DMS153 treated with DMSO at 0.1 percent for 48 hours (cell line): ENCODE data around the gene GYG1.
"Not testable (repeated sequence)": the region's sequence is repeated elsewhere in the genome, so short reads cannot be mapped to it uniquely, and the experiment has no call there.

Experiments used
- DNase-seq: peaks from one replicate; lab custom pipeline; 2025; ENCODE audit not compliant: unreplicated experiment; lab: John Stamatoyannopoulos, UW

Gene GYG1

DNA sequence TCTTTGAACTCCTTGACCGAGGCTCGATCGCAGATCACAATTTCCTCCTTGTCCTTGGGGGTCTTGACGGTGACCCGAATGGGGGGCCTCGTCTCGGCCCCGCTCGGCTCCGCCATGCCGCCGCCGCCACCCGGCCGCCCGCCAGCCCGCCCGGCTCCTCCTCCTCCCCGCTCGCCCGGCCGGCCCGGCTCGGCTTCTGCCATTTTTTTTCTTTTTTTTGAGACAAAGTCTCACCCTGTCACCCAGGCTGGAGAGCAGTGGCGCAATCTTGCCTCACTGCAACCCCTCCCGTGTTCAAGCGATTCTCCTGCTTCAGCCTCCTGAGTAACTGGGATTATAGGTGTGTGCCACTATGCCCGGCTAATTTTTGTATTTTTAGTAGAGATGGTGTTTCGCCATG is 3.8 kb upstream of the GYG1 start:
- DNase-seq = not testable (repeated sequence)

DNA sequence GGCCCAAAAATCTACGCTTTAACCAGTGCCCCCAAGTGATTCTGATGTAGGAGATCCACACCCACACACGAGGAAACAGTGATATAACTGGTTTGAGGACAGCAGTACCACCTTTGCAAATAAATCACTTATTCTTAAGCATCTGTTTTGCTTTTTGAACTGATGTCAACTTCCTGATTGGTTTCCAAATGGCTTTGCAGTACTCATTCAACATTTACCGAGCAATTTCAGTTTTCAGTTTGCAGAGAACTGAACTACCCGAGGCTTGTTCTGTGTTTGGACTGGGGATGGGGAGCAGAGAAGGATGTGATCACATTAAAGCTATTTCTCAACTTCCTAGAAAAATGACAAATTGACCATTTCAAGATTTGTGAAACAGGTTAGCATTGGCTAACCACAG is 1.1 kb upstream of the GYG1 start:
- DNase-seq = no peak

DNA sequence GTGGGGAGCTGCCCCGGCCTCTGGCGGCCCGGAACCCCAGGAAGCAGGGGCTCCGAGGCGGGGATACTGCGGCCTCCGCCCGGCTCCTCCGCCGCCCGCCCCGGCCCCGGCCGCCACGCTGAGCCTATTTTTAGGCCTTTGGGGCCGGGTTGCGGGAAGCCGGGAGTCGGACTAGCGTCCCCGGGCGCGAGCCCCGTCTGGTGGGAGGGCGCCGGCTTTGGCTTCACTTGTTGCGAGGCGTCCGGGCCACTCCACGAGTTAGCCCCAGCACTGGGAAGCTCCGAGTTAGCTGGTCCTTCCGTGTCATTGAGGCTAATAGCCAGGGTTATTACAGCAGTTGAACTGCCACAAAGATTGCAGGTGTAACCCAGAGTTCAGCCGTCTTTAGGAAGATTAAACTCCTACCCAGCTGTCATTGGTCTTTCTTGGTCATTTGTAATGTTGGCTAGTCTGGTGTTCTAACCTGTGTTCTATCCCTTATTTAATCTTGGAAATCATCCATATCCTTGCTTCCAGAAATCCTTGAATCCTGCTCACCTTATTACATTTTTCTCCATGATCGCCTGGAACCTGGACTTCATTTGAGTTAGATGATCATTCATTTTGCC is 791 bp downstream of the GYG1 start:
- DNase-seq = no peak

DNA sequence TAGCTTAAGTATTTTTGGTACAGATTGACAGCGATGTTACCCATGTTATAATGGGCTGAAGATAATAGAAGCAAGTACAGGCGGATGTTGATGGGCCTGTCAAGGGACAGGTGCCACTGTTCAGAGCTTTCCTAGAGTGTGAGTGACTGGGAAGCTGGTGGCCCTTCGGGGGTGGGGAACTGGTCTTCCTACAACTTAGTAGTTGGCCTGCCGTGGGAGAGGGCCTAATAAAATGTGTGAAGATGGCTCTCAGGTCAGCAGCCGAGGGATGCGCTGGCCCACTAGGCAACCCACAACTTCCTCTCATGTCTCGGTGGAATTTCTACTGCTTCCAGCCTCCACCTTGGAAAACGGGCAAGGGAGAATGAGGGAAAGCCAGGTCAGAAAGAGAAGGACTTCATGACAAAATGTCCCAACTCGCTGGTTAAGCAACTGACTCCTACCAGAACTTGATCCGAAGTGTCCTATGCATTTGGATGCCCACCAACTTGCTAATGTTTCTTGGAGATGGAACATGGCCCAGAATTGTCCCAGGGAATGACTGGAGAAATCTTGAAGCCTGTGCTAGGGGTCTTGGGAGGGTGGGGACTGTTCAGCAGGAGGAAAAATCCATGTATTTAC is 1.4 kb downstream of the GYG1 start:
- no peak for DNase-seq

DNA sequence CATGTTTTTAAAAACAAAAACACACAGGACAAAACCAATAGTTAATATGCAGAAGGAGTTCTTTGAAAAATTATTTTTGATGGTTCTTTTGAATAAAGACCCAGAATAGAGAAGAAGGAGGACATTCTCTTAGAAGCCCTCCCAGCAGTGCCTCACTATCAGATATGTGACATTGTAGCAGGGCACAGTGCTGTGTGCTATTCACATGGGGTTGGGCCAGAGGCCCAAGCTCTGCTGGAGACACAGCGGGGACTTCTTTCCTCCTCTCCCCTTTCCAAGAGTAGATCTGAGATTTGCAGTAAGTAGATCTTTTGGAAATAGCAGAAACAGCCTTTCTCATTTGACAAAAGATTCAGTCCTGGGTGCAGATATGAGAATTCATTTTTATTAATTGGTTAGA is 6.3 kb downstream of the GYG1 start:
- no peak for DNase-seq

DNA sequence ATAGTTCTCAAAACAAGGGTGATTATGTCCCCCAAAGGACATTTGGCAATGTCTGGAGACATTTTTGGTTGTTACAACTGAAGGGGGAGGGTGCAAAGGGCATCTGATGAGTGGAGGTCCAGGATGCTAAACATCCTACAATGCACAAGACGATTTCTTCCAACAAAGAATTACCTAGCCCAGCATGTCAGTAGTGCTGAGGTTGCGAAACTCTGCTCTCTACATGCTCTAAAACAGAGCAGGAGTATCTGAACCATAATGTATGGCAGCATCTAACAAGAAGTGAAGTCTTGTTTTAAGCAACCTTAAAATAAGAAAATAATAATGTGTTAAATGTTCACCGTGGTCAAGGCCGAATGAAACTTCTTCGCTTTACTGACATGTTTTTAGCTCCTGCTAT is 7.0 kb downstream of the GYG1 start:
- no peak for DNase-seq

DNA sequence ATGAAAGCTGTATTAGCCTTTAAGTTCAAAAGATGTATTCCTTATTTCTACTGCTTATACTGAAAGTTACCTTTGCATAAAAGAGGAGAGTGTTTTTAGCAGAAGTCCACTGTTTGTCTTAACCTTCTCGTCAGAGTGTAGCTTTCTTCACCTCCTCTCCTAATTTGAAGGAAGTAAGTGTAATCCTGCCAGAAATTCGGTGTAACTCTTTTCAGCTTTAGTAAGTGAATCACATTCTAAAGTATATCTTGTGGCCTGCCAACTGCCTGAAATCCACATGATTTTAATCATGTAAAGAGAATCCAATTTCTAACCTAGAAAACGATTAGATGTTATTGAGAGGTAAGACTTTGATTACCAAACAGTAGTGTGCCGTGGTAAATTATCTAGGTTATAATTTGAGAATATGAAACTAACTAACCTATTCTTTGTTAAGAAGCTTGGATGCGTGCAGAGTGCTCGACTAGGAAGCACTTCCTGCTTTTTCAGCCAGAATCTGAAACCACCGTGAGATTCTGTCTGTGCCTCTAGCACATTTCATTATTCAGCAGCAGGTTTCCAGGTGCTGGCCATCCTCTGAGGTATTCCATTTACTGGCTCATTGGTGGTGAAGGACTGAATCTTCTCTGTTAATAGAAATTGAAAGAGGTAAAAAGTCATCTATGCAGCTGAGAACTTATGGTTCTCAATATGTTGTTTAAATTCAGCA is 7.5 kb downstream of the GYG1 start:
- peak; percentile 55 for DNase-seq

DNA sequence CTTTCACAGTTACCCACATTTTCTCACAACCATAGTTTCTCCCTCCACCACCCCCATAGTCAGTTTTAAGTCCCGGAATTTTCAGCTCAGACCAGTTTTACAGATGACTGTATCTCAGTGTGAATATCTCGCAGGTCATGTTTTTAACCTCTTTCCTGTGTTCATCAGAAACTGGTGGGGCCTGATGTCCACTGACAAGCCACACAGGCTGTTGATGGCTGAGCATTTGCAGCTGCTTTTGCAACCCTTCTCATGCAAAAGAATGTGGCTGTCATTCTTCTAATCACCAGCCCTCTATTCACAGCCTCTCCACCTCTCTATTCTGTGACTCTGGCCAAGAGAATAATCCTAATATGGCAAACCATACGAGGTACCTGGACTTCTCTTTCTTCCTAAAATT is 8.5 kb downstream of the GYG1 start:
- DNase-seq = no peak

DNA sequence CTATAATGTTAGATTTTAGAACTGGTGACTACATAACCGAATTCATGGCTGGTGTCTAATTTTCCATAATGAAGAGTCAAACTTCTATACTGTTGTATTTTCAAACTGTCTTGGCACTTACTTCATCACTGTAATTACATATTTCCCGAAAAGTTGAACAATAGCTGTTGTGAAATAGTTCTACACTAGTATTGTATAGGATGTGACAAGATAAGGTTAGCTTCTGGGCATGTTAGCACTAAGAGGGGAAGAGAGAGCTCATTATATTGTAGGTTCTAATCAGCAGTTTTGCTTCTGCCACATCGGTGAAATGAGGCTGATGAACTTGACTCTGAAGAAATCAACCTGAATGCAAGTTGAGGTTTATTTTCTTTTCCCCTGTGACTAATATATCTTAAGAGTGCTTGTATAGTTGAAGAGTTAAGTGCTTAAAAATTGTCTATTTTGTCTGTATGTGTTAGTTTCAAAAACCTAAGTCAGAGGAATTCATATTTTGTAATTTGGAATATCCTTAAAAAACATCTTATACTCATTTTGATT is 8.9 kb downstream of the GYG1 start:
- no peak for DNase-seq

DNA sequence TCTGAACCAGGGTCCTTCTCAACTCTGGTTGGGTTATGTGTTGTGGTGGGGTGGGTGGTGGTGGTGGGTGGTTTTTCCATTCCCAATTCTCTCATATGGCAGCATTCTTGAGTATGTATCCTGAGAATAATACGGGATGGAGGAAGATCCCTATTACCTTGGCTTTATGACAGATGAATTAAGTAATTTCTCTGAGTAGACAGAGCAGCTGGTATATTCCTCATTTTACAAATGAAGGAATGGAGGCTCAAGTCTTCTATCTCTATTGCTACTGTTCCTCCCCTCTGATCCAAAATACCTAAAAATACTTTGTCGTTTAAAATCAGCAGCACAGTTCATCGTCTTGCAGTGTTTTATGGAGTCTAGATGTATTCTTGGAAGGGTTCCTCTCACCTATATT is 10.4 kb downstream of the GYG1 start:
- no peak for DNase-seq

DNA sequence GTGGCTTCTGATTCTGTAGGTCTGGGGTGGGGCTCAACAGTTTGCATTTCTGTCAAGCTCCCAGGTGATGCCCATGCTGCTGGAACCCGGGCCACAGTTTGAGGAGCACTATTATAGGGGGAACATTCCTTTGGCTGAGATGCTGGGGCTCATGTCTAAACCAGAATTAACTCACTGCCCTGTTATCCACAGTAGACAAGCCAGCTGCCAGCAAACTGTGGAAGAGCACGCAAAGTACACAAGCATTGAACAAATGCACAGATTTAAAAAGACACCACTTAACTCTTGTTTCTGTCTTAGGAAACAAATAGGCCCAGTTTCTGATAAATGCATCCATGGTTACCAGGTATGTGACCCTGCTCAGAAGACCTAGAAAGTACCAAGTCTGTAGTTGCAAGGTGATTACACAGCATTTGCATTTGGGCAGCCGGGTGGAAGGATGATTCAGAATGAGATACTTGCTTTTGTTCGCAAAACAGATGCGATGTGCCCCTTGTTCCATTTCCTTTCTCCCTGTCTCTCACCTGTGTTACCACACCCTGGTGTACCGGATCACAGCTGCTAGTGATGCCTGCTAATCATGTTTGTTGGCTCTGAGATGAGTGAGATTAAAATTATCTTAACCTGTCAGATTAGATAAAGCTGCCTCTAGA is 12.4 kb downstream of the GYG1 start:
- DNase-seq = peak; percentile 51

DNA sequence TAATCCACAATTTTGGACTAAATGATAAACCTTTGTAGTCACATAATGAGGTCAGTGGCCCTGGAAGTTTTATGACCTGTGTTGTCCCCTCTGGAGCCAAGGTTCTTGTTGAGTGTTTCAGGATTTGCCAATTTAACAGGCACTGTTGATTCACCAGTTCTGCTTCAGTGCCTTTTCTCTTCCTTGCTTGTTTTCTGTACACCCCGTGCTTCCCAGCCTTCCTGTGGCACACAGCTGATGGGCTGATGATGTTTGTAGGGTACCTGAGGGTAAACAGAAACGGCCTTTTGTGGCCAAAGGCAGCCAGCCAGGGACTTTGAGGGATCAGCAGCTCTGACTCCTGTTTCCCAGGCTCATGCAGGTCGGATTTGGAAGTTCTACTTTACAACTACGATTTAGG is 13.3 kb downstream of the GYG1 start:
- DNase-seq = peak; percentile 67

DNA sequence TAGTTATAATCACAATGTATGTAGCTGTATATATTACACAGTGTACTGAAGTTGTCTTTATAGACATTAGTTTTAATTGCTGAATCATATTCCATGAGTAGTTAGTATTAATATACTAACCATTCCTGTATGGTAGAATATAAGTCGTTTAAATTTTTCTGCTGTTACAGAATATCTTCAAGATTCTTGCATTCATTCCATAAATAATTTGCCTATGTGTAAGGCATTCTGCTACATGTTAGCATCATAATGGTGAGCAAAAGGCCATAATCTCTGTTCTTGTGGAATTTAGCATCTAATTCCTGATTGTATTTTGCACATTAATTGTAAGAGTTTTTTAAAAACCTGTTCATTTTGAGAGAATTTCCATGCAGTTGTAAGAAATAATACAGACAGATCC is 14.1 kb downstream of the GYG1 start:
- DNase-seq = no peak

DNA sequence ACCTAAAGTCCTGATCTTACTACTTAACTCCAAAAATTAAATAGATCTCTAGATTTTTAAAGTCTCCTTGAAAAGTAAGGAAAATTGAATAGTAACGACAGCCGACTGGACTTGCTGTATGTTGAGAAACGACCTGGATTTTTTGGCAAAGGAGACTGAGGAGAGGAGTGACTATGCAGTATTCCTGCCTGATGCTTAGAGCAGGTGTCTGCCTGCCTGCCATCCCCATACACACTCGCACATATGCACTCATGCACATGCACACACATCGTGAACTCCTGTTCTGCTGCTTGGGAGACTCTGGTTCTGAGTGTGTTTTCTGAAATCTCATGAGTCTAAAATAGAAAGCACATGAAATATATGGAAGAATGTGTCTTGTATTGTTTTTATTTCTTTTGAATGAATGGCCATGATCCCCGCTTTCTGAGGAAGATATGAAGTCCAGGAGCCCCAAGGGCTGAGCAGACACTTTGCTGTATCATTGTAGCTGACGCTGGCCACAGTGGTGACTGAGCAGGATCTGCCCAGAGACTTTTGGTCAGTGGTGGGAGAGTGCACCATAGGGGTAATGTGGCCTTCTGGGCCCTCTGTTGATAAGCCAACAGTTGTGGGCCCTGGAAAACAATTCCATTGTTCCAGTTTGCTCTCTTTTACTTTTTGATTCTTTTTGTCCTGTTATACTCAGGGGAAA is 16.4 kb downstream of the GYG1 start:
- no peak for DNase-seq

DNA sequence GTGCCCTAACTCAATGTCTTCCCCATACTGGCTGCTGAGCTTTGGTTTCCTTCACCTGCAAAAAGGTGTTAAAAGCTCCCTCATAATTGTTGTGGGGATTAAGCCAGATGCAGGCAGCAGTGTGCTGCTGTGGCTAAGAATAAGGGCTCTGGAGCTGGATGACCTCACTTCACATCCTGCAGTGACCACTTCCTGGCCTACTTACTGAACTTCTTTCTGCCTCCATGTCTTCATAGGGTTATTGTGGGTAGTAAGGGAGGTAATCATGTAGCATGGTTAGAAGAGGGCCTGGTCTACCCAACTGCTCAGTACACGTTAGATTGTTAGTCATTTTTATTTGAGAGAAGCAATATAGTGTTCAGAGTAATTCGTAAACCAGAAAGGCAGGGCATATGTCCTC is 18.4 kb downstream of the GYG1 start:
- no peak for DNase-seq

DNA sequence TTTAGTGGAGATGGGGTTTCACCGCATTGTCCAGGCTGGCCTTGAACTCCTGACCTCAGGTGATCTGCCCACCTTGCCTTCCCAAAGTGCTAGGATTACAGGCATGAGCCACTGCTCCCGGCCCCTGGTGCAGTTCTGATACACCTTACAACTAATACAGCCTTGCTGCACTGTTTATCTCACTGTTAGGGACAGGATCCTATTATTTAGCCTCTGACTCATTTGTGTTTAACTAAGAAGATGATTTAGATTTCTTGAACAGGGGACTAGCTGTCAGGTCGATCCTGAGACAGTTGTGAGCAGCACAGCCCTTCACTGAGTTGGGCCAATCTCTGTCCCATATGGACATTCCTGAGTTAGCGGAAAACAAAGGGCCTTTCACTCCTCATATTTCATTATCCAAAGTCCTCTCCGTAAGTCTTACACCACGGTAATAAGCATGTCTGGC is 19.2 kb downstream of the GYG1 start:
- no peak for DNase-seq

DNA sequence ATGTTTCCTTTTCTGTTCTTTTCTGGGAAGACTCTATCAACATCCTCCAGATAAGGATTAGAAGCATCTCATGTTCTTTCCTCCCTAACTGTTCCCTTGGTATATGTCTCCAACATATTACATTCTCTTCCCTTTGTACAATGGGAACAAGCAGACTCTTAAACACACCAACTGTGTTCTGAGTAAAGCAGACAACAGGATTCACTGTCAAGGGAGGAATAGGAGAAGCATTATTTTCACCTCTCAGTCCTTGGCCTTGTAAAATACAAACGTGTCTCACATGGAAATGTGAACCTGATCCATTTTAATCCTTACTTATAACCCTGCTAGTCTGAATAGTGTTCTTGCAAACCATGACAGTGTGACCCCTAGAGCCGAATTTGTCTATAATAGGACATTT is 19.6 kb downstream of the GYG1 start:
- no peak for DNase-seq

DNA sequence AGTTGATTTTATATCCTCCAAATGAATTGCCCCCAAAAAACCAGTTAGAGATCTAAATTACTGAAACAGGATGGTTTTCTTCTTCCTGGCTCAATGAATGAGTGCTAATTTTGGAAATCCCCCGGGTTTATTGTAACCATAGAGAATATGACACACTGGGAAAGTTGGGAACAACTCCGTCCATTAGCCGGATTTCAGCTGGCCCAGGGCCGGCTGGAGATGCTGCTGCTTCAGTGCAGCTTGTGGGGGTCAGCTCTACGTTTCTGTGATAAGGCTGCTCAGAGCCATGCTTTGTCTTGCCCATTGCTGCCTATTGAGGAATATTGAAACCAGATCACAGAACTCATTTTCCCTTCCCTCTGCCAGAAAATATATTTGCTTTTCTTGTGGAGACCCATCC is 20.3 kb downstream of the GYG1 start:
- no peak for DNase-seq

DNA sequence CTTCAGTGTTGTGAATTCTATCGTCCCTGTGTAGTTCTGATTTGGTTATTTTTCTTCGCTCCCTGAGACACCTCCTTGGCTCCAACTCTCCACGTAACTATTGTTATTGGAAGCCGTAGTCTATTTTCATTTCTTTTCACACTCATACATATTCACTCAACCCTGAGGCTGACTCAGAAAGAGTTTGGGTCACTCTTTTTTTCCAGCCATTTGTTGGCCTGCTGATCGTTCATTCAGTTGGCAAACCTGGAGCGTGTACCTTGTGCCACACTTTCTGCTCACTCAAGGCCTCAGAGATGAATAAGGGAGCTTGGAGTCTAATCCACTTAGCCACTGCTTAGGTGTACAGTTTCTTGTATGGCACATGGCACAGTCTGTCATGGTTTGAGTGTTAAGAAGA is 22.4 kb downstream of the GYG1 start:
- DNase-seq = no peak

DNA sequence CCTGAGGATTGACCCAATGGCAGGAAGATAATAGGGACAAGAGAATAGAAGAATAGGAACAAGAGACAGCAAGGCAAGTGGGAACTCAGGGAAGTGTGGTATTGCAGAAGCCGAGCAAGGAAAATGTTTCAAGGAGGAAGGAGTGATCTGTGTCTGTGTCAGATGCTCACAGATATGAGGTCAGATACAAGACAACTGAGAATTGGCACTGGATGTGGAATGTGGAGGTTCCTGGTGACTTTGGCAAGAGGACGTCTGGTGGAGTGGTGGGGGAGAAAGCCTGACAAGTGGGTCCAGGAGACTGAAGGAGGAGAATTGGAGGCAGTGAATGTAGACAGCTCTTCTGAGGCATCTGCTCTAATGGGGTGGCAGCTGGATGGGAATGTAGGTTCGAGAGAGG is 24.1 kb downstream of the GYG1 start:
- no peak for DNase-seq

DNA sequence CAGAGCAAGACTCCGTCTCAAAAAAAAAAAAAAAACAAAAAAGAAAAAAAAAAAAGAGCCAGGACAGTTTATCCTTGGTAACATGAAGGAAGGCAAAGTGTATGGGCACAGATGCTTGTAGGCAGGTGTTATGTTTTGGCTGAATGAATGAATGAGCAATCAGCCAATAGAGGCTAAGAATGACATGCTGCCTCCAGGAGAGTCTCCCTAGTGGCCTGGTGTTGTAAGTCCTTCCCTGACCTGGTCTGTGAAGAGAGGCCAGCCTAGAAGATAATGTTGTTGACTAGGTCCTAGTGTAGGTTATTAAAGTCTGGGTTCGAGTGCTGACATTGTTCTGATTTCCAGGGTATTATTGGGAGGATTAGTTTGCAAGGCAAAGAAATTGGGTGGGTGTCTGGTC is 24.9 kb downstream of the GYG1 start:
- DNase-seq = no peak
